ENCODE data around the gene TMCC2. TPM values are rescaled to one million over a fixed set of nuclear protein-coding genes. Genes with fewer than 3 reads are reported as not detected.

The TMCC2 gene
- total RNA-seq, 4 donors from 2014 or later, result 3.1 to 8.9 (median 5.5) TPM

DNA sequence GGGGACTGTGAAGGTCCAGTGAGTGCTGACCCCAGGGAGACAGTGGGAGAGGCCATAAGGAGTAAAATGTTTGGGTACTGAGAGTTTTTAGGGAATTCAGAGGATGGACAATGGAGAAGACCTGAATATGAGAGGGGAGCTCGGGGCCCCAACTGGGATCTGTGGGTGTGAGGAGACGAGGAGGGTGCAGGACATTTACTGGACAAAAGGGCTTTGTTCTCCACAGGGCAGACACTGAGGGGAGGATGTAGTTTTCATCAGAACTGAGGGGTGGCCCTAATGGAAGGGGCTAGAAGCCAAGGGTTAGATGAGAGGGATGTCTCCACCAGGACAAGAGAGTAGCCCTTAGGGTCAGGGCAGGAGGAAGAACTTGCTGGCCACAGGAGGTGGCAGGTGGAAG is 30.0 kb downstream of the TMCC2 start:
- no peaks in the 10 kb centered on the region for H3K27me3 ChIP-seq
- TF ChIP-seq, protein P1, sequence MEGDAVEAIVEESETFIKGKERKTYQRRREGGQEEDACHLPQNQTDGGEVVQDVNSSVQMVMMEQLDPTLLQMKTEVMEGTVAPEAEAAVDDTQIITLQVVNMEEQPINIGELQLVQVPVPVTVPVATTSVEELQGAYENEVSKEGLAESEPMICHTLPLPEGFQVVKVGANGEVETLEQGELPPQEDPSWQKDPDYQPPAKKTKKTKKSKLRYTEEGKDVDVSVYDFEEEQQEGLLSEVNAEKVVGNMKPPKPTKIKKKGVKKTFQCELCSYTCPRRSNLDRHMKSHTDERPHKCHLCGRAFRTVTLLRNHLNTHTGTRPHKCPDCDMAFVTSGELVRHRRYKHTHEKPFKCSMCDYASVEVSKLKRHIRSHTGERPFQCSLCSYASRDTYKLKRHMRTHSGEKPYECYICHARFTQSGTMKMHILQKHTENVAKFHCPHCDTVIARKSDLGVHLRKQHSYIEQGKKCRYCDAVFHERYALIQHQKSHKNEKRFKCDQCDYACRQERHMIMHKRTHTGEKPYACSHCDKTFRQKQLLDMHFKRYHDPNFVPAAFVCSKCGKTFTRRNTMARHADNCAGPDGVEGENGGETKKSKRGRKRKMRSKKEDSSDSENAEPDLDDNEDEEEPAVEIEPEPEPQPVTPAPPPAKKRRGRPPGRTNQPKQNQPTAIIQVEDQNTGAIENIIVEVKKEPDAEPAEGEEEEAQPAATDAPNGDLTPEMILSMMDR (IDR thresholded peaks at IDR 0.05), result no peak
- TF ChIP-seq POLR2AphosphoS5 (IDR thresholded peaks at IDR 0.05), result no peak
- no peak for TF ChIP-seq EP300 (IDR thresholded peaks at IDR 0.05)
- TF ChIP-seq POLR2A (IDR thresholded peaks at IDR 0.05), result no peak
- no peak overlapping the region for H3K4me3 ChIP-seq
- H3K36me3 ChIP-seq, result peaks cover 0 to 4% of the 10 kb centered on the region in 2 donors
- no peak for ATAC-seq
- peaks cover 0 to 47% (median 15%) of the 10 kb centered on the region in 3 donors for H3K4me1 ChIP-seq
- H3K27ac ChIP-seq, result no peak overlapping the region
- WGBS, 2 donors (ENCODE audit: low coverage in 1 of 2), result 80 to 89% methylated on average over 2 of the region's 2 CpGs
- H3K9me3 ChIP-seq, result no peaks in the 10 kb centered on the region

DNA sequence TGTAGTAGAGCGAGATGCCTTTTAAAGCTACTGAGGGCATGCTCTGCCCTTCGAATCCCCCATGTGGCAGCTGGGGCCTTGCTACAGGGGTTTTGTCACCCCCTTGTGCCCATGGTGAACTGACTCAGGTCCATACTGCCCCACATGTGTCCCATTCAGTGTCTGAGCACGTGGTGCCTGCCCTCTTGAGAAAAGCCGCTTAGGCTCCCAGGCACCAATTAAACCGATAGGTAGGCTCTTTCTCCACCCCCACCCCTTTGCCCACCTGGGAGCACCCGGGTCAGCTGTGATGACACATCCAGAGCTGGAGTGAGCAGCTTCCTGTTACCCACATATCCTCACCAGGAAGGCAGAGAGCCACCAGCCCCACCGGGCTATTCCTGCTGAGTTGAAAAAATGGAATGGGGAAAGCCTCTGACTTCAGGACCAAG is 30.5 kb downstream of the TMCC2 start:
- ATAC-seq, result no peak
- Histone ChIP-seq H3K27me3 (no peaks in the 10 kb centered on the region), H3K4me1 (peaks cover 0 to 49% (median 15%) of the 10 kb centered on the region in 3 donors), H3K4me3 (no peak overlapping the region), H3K27ac (no peak overlapping the region), H3K9me3 (no peaks in the 10 kb centered on the region), H3K36me3 (peaks cover 0 to 4% of the 10 kb centered on the region in 2 donors)
- no peak for TF ChIP-seq POLR2AphosphoS5 (IDR thresholded peaks at IDR 0.05)
- TF ChIP-seq, protein P1 (IDR thresholded peaks at IDR 0.05), result no peak
- TF ChIP-seq POLR2A (IDR thresholded peaks at IDR 0.05), result no peak
- no peak for TF ChIP-seq EP300 (IDR thresholded peaks at IDR 0.05)
- WGBS, 2 donors (ENCODE audit: low coverage in 1 of 2), result 93 to 95% methylated on average over 3 of the region's 7 CpGs

DNA sequence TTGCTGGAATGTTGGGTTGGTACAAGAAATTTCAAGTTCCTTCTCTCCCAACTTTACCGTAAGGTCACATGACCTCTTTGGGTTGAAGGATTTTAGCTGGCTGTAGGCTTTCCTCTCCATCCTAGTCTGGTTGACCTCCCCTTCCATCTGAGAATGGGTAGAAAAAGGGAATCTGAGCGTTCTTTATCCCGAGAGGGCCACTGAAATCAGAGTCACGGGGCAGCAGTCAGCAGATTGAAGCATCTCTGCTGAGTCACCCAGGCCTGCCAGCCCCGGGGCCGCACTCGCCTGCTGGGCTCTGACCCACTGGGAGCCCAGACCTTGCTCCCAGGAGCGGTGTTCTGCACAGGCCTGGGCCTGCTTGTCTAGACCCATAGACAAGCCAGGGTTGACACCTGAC is 31.0 kb downstream of the TMCC2 start:
- 93 to 100% methylated on average over 3 to 4 of the region's 8 CpGs for WGBS, 2 donors (ENCODE audit: low coverage in 1 of 2)
- H3K27ac ChIP-seq, result no peak overlapping the region
- H3K4me1 ChIP-seq, result peaks cover 0 to 49% (median 15%) of the 10 kb centered on the region in 3 donors
- peaks cover 0 to 4% of the 10 kb centered on the region in 2 donors for H3K36me3 ChIP-seq
- ATAC-seq, result no peak
- no peak overlapping the region for H3K4me3 ChIP-seq
- no peaks in the 10 kb centered on the region for H3K9me3 ChIP-seq
- H3K27me3 ChIP-seq, result no peaks in the 10 kb centered on the region
- TF ChIP-seq POLR2A (IDR thresholded peaks at IDR 0.05) (no peak), POLR2AphosphoS5 (IDR thresholded peaks at IDR 0.05) (no peak), EP300 (IDR thresholded peaks at IDR 0.05) (no peak)
- TF ChIP-seq, protein P1 (IDR thresholded peaks at IDR 0.05), result no peak

GRCh38 chr1:205259324-205259832 is 31.6 kb downstream of the TMCC2 start:
- ATAC-seq, result no peak
- Histone ChIP-seq H3K4me1 (peaks cover 0 to 49% (median 15%) of the 10 kb centered on the region in 3 donors), H3K27me3 (no peaks in the 10 kb centered on the region), H3K9me3 (no peaks in the 10 kb centered on the region), H3K27ac (no peak overlapping the region), H3K4me3 (no peak overlapping the region), H3K36me3 (peaks cover 0 to 4% of the 10 kb centered on the region in 2 donors)
- TF ChIP-seq POLR2AphosphoS5 (IDR thresholded peaks at IDR 0.05) (no peak), POLR2A (IDR thresholded peaks at IDR 0.05) (no peak), EP300 (IDR thresholded peaks at IDR 0.05) (no peak)
- TF ChIP-seq, protein P1 (IDR thresholded peaks at IDR 0.05), result no peak
- 33 to 54% methylated on average over 1 to 5 of the region's 10 CpGs for WGBS, 2 donors (ENCODE audit: low coverage in 1 of 2)

- no peak for ATAC-seq
- H3K4me1 ChIP-seq, result peaks cover 0 to 49% (median 15%) of the 10 kb centered on the region in 3 donors
Observed at GRCh38 chr1:205259998-205260397, 32.3 kb downstream of the TMCC2 start.

More at GRCh38 chr1:205259998-205260397, 32.3 kb downstream of the TMCC2 start:
- Histone ChIP-seq H3K9me3 (no peaks in the 10 kb centered on the region), H3K4me3 (no peak overlapping the region), H3K27ac (no peak overlapping the region), H3K36me3 (peaks cover 0 to 4% of the 10 kb centered on the region in 2 donors), H3K27me3 (no peaks in the 10 kb centered on the region)
- WGBS, 2 donors (ENCODE audit: low coverage in 1 of 2), result no CpG with 5 or more reads among the region's 1 CpG
- TF ChIP-seq POLR2A (IDR thresholded peaks at IDR 0.05) (no peak), POLR2AphosphoS5 (IDR thresholded peaks at IDR 0.05) (no peak), EP300 (IDR thresholded peaks at IDR 0.05) (no peak)
- TF ChIP-seq, protein P1 (IDR thresholded peaks at IDR 0.05), result no peak
